Measurements from ENCODE around the gene EYA3.

EYA3 gene

GRCh38 chr1:28066393-28067154 is 21.8 kb downstream of the EYA3 start:
- no peak overlapping the region for H3K27ac ChIP-seq
- TF ChIP-seq, protein P1, sequence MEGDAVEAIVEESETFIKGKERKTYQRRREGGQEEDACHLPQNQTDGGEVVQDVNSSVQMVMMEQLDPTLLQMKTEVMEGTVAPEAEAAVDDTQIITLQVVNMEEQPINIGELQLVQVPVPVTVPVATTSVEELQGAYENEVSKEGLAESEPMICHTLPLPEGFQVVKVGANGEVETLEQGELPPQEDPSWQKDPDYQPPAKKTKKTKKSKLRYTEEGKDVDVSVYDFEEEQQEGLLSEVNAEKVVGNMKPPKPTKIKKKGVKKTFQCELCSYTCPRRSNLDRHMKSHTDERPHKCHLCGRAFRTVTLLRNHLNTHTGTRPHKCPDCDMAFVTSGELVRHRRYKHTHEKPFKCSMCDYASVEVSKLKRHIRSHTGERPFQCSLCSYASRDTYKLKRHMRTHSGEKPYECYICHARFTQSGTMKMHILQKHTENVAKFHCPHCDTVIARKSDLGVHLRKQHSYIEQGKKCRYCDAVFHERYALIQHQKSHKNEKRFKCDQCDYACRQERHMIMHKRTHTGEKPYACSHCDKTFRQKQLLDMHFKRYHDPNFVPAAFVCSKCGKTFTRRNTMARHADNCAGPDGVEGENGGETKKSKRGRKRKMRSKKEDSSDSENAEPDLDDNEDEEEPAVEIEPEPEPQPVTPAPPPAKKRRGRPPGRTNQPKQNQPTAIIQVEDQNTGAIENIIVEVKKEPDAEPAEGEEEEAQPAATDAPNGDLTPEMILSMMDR (conservative IDR thresholded peaks at IDR 0.05; ENCODE audit: low read depth): no peak
- DNase-seq (ENCODE audit: low spot score): no peak
- POLR2A ChIA-PET (ENCODE audit: low non-redundant PET): no interaction called here
- CTCF ChIA-PET: no interaction called here

DNA sequence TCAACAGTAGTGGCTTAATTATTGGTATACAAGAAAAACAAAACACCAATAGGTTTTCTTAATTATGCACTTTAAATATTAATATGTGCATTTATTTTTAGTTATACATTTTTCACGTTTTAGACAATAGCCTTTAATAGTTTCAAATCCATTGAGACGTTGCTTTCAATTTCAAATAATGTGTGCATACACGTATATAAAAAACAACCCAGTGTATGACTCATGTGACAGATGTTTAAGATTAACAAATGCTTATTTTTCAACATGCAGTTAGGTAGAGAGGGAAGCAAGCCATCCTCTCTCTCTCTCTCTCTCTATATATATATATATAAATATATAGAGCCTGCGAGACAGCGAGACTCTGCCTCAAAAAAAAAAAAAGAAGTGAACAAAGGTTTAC is 24.3 kb downstream of the EYA3 start:
- ChIA-PET POLR2A (ENCODE audit: low non-redundant PET) (no interaction called here), CTCF (no interaction called here)
- TF ChIP-seq, protein P1 (conservative IDR thresholded peaks at IDR 0.05; ENCODE audit: low read depth): no peak
- DNase-seq (ENCODE audit: low spot score): peak; percentile 60
- H3K27ac ChIP-seq: no peak overlapping the region

DNA sequence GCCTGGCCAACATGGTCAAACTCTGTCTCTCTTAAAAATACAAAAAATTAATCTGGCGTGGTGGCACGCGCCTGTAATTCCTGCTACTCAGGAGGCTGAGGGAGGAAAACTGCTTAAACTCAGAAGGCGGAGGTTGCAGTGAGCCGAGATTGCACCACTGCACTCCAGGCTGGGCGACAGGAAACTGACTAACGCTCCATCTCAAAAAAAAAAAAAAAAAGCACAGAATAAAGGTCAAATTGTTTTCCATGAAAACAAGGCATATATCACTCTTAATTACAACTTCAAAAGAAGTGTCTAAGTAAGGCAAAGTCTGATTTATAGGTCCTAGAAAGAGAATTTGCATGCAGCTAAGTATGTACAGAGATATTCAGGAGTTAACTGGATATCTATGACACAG is 25.6 kb downstream of the EYA3 start:
- ChIA-PET CTCF (no interaction called here), POLR2A (ENCODE audit: low non-redundant PET) (interaction anchor here (0.5 kb wide), 1 partner anchor 26 kb away, joined by 5 read pairs; no protein-coding TSS in a partner anchor)
- no peak for DNase-seq (ENCODE audit: low spot score)
- TF ChIP-seq, protein P1 (conservative IDR thresholded peaks at IDR 0.05; ENCODE audit: low read depth): no peak
- peak overlapping the region; percentile 54; the same call in 1 of the 2 replicates for H3K27ac ChIP-seq

- CTCF ChIA-PET: interaction anchor here (0.6 kb wide), 1 partner anchor 881 kb away, joined by 3 read pairs; no protein-coding TSS in a partner anchor
- no peak for DNase-seq (ENCODE audit: low spot score)
- TF ChIP-seq, protein P1 (conservative IDR thresholded peaks at IDR 0.05; ENCODE audit: low read depth): no peak
- H3K27ac ChIP-seq: no peak overlapping the region
- POLR2A ChIA-PET (ENCODE audit: low non-redundant PET): no interaction called here
These were observed 29.2 kb downstream of the EYA3 start for GRCh38 chr1:28058971-28059878.

- TF ChIP-seq, protein P1 (conservative IDR thresholded peaks at IDR 0.05; ENCODE audit: low read depth): no peak
- DNase-seq (ENCODE audit: low spot score): no peak
- POLR2A ChIA-PET (ENCODE audit: low non-redundant PET): no interaction called here
- CTCF ChIA-PET: interaction anchor here (0.7 kb wide), 1 partner anchor 36 kb away, joined by 3 read pairs; no protein-coding TSS in a partner anchor
- no peak overlapping the region for H3K27ac ChIP-seq
These were observed 30.2 kb downstream of the EYA3 start for GRCh38 chr1:28058168-28058567.

GRCh38 chr1:28056129-28056925 is 32.1 kb downstream of the EYA3 start:
- TF ChIP-seq, protein P1 (conservative IDR thresholded peaks at IDR 0.05; ENCODE audit: low read depth): no peak
- no peak for DNase-seq (ENCODE audit: low spot score)
- H3K27ac ChIP-seq: no peak overlapping the region
- ChIA-PET POLR2A (ENCODE audit: low non-redundant PET) (no interaction called here), CTCF (no interaction called here)
